NCI-H2171 treated with DMSO at 0.1 percent for 48 hours (cell line): ENCODE data around the gene ABLIM1.

Source experiments
- DNase-seq: peaks from one replicate; lab custom pipeline; 2025; lab: John Stamatoyannopoulos, UW

ABLIM1 gene

DNA sequence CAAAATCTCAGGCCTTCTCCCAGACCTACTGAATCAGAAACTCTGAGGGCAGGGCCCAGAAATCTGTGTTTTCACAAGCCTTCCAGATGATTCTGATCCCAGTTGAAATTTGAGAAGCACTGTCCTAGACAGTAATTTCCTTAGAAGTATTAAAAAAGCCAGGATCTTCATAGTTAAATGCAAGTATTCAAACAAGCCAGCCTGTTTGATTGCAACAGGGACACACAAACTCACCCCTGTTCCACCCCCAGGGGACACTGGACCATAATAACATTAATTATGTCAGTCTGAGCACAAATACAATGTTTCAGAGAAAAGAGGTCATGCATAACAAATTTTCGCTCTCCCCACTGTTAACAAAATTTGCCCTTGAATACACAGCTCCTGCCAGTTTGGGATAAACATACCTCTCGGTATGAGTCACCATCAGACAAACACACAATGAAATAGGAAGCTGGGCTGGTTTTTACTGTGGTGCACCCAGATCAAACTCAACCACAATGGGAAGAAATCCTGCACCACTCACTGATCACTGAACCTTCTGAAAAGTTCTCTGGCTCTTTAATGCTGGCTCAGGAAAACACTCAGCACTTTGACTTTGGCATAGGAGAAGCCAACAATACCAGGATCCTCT, 34.3 kb downstream of the ABLIM1 start:
- DNase-seq = no peak

DNA sequence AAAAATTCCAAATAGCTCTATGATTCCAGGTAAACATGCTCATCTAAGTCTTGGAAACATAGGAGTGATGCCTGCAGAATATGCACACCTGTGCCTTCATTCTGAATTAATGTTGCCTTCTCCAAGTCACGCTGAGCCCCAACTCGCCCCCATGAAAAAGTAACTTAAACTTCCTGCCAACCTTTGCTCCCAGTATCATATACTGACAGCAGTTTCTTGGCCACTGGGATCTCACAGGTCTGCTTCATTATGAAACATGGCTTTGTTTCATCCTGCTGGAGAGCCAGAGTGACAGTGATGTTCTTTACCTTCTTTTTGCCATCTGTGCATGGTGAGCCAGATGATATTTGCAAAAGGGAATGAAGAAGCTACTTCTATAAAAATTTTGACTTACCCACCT, 34.9 kb downstream of the ABLIM1 start:
- DNase-seq = no peak

DNA sequence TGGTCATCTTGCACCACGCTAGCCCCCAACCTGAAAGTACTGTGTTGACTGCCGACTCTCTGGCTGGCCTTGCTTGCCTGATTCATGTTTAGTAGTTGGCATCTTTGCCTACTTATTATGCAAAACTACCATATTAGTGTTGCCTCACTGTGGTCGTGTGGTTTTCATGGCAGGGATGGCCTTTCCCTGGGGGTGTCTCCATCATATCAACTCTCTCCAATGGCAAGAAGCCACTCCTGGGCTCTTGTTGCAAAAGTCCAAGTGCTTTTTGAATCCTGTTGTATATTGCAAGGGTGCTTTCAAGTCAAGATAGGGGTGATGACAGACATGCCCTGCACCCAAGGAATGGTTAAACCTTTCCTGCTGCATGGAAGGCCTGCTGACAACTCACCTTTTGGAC, 39.4 kb downstream of the ABLIM1 start:
- no peak for DNase-seq

DNA sequence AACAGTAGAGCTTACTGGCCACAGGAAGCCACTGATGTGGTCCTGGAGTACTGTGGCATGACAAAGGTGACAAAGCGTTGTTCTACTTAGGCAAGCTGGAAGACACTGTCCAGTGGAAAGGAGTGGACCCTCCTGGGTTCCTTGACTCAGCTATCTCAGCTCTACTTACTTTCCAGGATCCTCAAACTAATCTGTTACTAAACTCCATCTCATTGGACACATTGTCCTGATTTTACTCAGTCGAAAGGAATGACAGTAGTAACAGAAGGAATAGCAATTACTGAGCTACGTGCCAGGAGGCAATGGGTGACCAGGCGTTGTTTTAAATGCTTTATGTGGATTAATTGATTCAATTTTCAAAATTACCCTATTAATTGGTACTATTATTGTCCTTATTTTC, 41.6 kb downstream of the ABLIM1 start:
- DNase-seq = no peak

DNA sequence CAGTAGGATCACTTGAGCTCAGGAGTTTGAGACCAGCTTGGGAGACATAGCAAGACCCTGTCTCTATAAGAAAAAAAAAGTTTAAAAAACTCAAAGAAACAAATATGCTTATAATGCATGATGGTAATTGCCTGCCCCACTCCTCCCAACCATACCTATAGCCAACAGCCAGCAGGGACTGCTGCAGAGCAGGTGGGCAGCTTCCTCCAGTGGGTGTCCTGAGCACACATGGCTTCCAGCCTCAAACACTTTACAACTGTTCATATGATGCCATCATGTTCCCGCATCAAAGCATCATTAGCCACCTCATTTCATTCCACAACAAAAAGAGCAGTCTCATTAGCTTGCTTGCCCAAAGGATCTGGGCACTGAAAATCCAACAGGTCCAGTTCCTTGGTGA, 42.0 kb downstream of the ABLIM1 start:
- DNase-seq = no peak

DNA sequence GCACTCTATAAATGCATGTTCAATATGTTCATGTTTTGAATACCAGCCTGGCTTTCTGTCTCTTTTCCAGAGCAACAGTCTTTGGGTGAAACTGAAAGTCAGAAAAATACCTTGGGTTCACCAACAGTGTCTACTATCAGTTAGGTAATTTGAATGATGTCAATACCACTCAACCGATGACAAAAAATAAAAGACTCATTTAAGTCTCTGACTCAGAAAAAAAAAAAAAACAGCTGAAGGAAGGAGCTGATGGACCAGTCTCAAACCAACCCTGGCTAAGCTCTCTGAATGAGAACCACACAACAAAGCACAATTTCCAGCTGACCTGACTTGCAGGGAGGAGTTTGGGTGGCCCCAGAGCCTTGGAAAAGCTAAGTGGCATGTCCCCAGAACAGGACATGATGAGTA, 42.5 kb downstream of the ABLIM1 start:
- DNase-seq = no peak

DNA sequence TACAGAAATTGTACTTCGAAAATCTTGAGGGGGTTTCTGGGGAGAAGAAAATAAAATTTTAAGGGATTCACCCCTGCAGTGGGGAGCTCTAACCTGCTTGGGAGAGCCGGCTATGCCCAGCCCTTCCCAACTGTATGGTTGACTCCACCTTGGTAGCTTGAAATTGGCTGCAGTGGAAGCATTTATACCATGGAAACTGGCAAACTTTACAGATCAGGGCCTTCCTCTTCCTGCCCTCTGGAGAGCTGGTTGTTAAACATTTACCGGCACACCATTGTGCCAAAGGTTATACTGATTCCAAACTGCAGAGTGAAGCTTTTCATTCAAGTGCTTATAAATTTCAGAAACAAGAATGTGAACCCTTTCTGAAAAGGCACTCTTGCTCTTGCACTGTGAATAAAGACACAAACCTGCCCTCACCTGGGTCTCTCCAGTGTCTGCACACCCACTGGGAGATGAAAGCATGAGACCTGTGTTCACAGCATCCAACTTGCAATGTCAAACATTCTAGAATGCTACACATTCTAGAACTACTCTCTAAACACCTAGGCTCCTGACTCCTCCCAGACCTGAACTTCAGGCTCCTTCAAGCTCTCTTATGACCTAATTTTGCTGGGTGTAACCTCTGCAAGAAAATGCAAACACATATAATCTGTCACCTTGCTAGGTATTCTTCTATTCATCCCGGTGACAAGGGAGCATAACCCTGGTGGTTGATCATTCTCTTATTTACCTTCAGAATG, 44.7 kb downstream of the ABLIM1 start:
- DNase-seq = no peak

DNA sequence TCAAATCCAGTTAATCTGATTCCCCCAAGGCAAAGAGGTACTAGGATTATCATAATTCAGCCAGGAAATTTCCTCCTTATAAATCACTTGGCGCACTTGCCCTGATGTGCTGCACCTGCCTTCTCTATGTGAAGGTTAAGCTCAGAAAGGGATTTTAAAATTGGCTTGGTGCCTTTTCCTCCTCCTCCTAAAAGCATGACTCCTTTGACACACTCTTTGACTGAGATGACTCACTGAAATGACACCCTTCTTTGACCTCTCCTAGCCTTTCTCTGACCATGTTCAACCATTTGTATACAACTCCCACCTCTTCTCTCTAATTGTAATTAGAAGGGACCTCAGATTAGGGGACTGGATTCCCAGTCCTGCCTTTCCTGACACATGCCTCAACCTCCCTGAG, 46.5 kb downstream of the ABLIM1 start:
- no peak for DNase-seq

DNA sequence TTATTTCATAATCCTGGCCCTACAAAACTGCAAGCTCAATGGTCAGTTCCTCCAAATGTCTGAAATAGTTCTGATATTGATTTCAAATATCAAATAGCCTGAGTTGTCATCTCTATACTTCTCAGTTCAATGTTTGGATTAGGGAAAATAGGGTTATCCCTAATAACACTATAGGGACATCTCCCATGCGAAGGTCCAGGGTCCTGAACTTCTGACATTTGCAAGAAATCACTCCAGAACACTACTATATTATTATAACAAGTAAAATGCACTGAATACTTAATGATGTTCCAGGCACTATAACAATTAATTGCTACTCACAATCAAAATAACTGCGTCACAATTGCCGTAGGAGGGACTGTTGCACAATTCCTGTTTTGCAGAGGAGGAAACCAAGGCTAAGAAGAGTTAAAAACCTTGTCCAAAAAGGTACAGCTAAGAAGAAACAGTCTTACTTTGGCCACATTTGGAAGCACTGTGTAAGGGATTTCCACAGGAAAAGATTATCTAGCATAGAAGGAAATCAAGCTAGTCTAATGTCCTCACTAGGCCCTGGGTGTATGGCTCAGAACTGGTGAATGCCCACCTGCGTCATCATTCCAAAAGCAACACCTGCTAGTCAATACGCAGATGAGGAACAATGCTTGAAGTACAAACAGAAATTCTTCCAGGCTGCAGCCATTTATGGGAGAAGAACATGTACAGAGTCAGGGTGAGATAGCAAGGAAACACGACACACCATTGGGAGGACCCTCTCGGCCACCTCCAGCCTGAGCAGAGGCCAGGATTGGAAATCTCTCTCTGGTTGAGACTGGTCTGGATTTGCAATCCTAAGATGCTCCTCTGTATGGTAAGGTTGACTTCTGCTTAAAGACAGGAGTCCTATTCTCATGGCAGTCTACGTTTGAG, 48.3 kb downstream of the ABLIM1 start:
- no peak for DNase-seq

DNA sequence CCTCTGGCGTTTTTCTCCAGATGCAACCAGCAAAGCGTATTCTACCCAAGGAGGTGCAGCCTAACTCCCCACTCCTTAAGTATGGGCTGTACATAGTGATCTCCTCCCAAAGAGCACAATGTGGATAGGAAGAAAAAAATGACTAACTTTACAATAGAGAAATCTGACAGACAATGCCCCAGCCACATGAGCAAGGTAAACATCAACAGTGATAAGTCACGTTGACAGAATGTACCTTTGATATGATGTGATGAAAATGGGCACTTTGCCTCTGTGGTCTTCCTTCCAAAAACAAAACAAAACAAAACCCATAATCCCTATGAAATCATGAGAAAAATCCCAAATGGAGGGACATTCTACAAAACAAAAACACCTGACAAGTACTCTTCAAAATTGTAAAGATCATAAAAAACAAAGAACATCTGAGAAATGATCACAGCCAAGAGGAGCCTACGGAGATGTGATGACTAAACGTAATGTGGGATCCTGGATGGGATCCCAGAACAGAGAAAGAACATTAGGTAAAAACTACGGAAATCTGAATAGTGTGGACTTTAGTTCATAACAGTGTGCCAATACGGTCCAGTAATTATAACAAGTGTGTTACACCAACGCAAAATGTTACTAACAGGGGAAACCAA, 50.6 kb downstream of the ABLIM1 start:
- DNase-seq = no peak

DNA sequence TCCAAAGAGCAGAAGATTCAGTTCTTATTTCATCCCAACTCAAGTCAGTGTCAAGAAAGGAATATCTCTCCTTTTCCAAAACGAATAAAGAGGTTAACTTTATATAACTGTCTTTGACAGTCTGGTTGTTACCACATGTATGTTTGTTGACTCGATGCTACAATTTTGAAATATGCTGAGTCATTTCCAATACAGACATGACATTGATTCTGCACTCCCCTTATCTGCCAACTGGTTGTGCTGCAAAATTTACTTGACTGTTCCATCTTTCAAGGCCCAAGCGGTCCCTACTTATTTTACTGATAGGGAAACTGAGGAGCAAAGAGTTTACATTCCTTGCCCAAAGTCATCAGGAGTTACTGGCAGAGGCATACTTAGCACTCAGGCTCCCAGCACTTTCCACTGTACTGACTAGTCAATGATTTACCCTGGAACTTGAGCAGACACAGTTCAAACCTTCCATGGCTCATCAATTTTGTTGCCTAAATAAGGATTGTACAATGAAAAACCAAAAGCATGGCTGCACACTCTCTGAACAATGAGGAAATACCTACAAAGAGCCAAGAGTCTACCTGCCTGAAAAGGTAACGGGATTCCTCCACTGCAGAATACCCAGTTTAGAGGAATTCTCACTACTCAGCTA, 52.8 kb downstream of the ABLIM1 start:
- no peak for DNase-seq

DNA sequence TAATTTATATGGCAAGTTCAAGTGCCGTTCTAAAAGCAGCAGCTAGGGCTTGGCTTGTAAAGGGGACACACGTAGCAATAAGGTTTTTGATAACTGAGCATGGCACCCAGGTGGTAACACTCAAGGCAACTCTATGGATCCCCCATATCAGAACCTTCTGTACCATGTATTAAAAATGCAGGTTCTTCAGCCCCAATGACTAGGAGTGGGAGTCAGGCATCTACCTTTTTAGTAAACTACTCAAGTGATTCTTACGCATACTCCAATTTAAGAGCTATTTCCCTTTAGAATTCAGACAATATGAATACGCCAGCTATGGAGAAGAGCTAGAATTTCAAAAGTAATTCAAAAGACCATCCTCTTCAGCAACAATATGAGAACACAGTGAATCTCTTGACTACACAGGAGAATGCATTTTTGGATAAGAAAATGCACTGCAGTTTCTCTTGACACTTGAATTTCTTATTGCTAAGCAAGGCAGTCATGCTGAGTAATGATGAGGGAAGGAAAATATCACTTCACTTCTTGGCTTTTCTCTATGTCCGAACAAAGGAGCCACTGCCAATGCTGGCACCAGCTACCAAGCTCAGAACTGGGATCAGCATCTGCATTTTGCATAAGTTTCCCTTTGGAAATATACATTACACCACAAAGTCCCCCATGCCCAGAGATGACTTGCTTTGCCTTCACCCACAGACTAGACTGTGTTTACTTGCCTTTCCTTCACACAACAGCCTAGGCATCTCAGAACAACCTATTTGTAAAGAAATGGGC, 53.5 kb downstream of the ABLIM1 start:
- DNase-seq = no peak

DNA sequence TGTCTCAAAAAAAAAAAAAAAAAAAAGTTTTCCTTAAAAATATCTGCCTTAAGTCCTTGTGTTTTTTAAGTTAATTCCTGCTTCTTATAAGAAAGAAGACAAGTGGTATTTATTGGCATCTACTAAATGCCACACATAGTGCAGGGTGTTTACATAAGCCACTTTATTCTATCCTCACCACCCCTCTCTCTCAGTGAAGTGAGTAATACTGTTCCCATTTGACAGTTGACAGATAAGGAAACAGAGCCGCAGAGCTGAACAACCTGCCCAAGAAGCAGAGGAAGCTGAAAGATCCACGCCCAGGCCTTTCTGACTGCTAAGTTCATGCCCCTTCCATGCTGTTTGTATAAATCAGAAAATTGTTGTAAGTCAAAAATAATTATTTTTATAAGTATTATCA, 54.1 kb downstream of the ABLIM1 start:
- DNase-seq = no peak

DNA sequence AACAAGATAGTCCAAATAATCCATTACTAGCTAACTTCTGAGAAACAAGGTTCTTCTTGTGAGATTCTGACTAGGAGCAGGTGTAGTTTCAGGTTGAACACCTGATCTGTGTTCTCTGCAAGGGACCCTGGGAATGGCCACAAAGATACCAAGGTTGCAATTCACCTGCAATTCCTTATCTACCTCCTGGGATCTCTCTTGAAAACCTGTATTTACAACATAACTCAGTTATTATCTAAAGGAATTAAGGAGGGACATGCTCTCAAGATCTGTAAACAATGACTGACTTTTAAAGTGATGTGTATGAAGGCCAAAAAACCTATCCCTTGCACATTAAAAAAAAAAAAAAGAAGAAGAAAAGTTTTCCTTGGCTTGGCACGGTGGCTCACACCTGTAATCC, 54.8 kb downstream of the ABLIM1 start:
- DNase-seq = no peak

DNA sequence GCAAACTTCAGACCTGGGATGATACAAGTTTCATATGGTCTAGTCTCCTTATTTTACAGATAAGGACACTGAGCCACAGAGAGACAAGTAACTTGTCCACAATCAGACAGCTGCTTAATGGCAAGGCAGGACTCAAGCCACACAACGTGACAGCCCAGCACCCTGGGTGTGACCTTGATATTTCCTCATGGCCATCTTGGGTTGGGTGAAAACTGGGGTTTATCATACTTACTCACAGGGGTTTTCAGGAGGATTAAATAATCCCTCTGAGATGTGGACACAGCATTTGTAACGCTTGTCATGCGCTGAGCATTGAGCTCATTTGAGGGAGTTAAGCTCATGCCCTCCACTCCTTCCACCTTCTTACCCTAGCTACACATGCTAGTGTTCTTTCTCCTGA, 58.0 kb downstream of the ABLIM1 start:
- no peak for DNase-seq

DNA sequence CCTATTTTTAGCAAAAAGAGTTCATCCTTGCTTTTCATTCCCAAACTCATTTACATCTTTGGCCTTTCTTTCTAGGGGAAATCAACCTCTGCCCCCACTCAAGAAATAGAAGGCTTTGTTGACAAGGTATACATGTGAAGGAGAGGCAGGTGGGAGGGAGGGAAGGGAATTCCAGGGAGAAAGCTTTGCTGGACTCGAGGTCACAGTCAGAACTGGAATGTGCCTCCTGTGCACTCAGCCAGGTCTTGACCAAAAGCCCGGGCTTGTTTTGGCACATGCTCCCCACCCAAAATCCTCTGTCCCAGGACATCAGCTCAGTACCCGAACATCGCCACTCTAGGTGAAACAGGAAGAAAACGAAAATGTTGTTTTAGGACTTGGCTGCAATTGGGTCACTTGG, 61.3 kb downstream of the ABLIM1 start:
- no peak for DNase-seq

DNA sequence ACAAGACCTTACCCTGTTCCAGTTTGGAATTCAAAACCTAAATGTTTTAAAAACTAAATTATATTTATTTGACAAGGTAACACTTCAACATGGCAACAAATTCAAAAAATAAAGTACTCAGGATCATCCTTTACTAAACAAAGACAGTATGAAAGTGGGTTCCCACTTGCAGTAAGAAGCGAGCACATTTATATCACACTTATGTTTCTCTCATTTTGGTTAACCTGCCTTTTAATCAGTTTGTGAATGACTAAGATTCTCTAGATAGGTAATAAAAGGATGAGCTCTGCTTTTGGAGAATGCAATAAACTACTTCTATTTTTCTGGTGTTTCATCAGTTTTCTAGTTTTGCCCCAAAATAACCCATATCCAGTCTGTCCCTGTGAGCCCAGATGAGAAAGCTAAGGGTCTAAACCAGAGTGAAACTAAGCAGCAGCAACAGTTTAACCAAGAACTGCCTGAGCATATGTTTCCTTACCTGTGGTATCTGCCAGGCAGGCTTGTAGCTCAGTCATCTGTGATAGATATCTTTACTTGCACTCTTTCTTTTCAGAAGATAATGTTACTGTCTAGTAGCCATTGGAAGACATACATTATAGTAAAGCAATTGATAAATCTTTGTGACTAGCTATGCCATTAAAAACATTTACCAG, 64.1 kb downstream of the ABLIM1 start:
- DNase-seq = no peak

DNA sequence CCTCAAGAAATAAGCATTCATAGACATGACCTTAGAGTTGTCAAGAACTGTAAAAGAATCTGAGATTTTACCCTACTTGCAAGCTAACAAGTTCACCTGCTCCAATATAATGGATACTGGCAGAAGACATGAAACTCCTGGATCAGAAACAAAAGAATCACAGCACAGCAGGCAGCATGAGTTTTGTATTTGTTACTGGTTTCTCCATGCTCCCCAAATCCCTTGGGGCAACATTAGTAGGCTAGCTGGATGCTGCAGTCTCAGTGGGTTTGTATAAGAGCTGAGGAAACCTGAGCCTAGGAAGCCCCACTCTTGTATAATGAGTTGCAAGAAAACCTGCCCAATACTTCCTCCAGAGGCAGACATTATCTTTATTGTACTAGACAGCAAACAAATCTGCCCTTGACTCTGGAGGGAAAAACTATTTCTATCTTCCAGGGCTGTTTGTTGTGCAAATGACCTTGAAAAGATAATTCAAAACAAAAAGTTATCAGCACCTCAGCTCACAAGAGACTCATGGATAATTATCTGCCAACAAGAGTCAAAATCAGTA, 64.8 kb downstream of the ABLIM1 start:
- DNase-seq = peak; percentile 4

DNA sequence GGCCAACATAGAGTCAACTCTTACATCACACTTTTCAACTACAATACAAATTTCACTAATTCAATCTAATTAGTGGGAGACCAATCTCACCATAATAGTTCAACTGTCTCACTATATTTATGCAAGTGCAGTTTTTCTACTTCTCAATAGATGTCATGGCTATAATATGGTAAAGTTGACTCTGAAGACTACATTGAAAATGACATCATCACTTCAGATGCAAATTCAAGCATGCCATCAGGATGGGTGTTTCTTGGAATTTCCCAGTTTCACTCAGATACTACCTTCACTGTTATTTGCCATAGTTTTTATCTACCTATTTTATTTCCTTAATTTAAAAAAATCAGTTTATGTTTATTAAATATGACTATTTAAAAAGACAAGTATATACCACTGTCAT, 67.1 kb downstream of the ABLIM1 start:
- no peak for DNase-seq

DNA sequence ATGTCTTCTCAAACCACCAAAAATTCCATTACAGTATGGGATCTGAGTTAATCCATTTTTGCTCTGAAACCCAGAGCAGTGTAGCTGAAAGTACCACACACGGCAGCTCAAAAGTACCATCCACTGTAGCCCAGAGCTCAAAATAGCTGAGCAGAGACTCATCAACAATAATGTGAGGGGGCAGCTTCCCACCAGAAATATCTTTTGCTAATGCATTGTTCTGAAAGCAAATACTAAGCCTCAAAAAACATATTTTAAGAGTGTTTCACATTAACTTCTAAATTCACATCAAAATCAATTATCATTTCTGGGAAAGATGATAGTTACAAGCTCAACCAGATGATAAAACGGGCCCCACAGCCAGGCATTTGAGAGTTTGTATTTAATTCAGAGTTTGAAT, 73.7 kb downstream of the ABLIM1 start:
- no peak for DNase-seq
